Astrocyte of the cerebellum (primary cell): ENCODE measurements around the gene GAR1.

Source experiments
- DNase-seq: peaks from one replicate; pipeline ENCODE4 v3.0.0-alpha.2; 2011; ENCODE audit warnings: low read depth
- H3K4me3 ChIP-seq: 2 replicates; pipeline ENCODE4 v1.5.1; 2011; ENCODE audit warnings: mild to moderate bottlenecking, low read depth, low read length, moderate library complexity
- in situ Hi-C: cut with HindIII; loops from 2 replicates; pipeline ENCODE4 v1.10.0; 2017; ENCODE audit warnings: low sequenced_read_pairs
- TF ChIP-seq, protein P1 (sequence below): IDR thresholded peaks from 2 replicates; pipeline ENCODE4 v1.5.1; 2012; ENCODE audit warnings: low read length, low read depth, moderate library complexity, mild to moderate bottlenecking; ENCODE audit errors: missing control alignments

The GAR1 gene

GRCh38 chr4:109861271-109861670, 45.7 kb downstream of the GAR1 start:
- TF ChIP-seq, protein P1, sequence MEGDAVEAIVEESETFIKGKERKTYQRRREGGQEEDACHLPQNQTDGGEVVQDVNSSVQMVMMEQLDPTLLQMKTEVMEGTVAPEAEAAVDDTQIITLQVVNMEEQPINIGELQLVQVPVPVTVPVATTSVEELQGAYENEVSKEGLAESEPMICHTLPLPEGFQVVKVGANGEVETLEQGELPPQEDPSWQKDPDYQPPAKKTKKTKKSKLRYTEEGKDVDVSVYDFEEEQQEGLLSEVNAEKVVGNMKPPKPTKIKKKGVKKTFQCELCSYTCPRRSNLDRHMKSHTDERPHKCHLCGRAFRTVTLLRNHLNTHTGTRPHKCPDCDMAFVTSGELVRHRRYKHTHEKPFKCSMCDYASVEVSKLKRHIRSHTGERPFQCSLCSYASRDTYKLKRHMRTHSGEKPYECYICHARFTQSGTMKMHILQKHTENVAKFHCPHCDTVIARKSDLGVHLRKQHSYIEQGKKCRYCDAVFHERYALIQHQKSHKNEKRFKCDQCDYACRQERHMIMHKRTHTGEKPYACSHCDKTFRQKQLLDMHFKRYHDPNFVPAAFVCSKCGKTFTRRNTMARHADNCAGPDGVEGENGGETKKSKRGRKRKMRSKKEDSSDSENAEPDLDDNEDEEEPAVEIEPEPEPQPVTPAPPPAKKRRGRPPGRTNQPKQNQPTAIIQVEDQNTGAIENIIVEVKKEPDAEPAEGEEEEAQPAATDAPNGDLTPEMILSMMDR: no peak
- DNase-seq: no peak
- in situ Hi-C loops: no loop called here
- no peak overlapping the region for H3K4me3 ChIP-seq

- H3K4me3 ChIP-seq: no peak overlapping the region
- in situ Hi-C loops: no loop called here
- no peak for DNase-seq
- TF ChIP-seq, protein P1: no peak
Measured at GRCh38 chr4:109861916-109862511, 46.5 kb downstream of the GAR1 start.

DNA sequence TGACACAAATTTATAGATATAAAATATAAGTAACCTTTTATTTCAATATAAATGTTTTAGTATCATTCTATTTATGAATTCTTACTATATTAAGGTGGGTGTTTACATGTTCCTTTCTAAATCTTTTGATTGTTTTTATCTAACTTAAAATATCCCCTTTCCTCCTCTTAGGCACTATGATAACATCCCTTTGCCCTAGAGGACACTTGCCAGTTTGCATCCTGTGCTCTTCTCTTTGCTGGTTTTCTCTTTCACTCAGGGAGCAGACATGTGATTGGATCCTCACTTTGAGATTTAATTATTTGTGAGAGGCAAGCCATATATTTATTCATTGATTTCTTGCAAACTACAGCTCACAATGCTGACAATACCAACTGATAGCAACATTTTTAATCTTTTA, 48.6 kb downstream of the GAR1 start:
- in situ Hi-C loops: no loop called here
- DNase-seq: no peak
- TF ChIP-seq, protein P1: no peak
- no peak overlapping the region for H3K4me3 ChIP-seq

DNA sequence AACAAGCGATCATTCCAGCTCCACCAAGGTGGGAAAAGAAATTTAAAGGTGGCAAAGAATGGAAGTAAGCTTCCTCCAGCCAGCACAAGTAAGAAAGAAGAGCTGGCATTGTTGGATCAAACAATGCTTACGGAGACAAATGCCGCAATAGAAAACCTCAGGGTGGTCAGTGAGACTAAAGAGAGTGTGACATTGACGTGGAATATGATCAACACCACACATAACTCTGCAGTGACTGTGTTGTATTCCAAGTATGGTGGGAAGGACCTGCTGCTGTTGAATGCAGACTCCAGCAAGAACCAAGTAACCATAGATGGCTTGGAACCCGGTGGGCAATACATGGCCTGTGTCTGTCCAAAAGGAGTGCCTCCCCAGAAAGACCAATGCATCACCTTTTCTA, 54.5 kb downstream of the GAR1 start:
- no peak for DNase-seq
- H3K4me3 ChIP-seq: no peak overlapping the region
- in situ Hi-C loops: no loop called here
- TF ChIP-seq, protein P1: no peak

- in situ Hi-C loops: no loop called here
- no peak for DNase-seq
- TF ChIP-seq, protein P1: no peak
- no peak overlapping the region for H3K4me3 ChIP-seq
Measured at GRCh38 chr4:109872065-109872464, 56.5 kb downstream of the GAR1 start.

GRCh38 chr4:109872950-109873656, 57.5 kb downstream of the GAR1 start:
- TF ChIP-seq, protein P1: no peak
- in situ Hi-C loops: no loop called here

More at GRCh38 chr4:109872950-109873656, 57.5 kb downstream of the GAR1 start:
- no peak for DNase-seq
- H3K4me3 ChIP-seq: no peak overlapping the region
